H1 (cell line): ENCODE data around the gene VMP1.
"Not testable (repeated sequence)": the region's sequence is repeated elsewhere in the genome, so short reads cannot be mapped to it uniquely, and the experiment has no call there.

ENCODE experiments used
- CTCF ChIP-seq, 3 experiments: IDR thresholded peaks; 1 replicate in 2 of 3; 2 replicates in 1 of 3; pipeline versions ENCODE4 v1.5.1 to v1.6.1; 2011; ENCODE audit warnings: low read length in 3 of 3, mild to moderate bottlenecking in 3 of 3, inconsistent platforms in 2 of 3, low read depth in 1 of 3, moderate library complexity in 1 of 3; ENCODE audit not compliant: insufficient read depth in 1 of 3; ENCODE audit errors: control extremely low read depth in 1 of 3
- JUN ChIP-seq: IDR thresholded peaks from 2 replicates; pipeline ENCODE4 v1.6.1; 2011; ENCODE audit warnings: low read depth, mild to moderate bottlenecking, improper control_type of control experiment, low read length
- JUND ChIP-seq: IDR thresholded peaks from 2 replicates; pipeline ENCODE4 v1.6.1; 2011; ENCODE audit warnings: mild to moderate bottlenecking, improper control_type of control experiment, low read length
- PHF8 ChIP-seq: fragments of 200-600 bp; sonication (generic); conservative IDR thresholded peaks from 2 replicates; pipeline ENCODE4 v1.7.1; 2012; ENCODE audit warnings: low read depth, mild to moderate bottlenecking, inconsistent platforms, low read length, moderate library complexity
- YY1 ChIP-seq: IDR thresholded peaks from 2 replicates; pipeline ENCODE4 v1.6.1; 2011; ENCODE audit warnings: low read depth, mild to moderate bottlenecking, low read length
- TF ChIP-seq, protein P1 (sequence below): IDR thresholded peaks from 2 replicates; pipeline ENCODE4 v1.6.1; 2012; ENCODE audit warnings: inconsistent platforms

- not testable (repeated sequence) for TF ChIP-seq YY1; CTCF (IDR thresholded peaks at IDR 0.05; ENCODE audit: control extremely low read depth in 1 of 3, insufficient read depth in 1 of 3, low read depth in 1 of 3, low read length in 3 of 3); JUND; PHF8; JUN
- TF ChIP-seq, protein P1, sequence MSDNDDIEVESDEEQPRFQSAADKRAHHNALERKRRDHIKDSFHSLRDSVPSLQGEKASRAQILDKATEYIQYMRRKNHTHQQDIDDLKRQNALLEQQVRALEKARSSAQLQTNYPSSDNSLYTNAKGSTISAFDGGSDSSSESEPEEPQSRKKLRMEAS = not testable (repeated sequence)
These were observed 98.9 kb downstream of the VMP1 start for GRCh38 chr17:59806322-59806721.
